ENCODE results near the gene RAB31.

- TF ChIP-seq CTCF (conservative IDR thresholded peaks at IDR 0.05; ENCODE audit: low read depth, low read length) (no peak), EZH2 (IDR thresholded peaks at IDR 0.05; ENCODE audit: borderline replicate concordance, low read depth, low read length, poor library complexity, severe bottlenecking) (no peak)
Measured at GRCh38 chr18:9708057-9708433, at the start of gene RAB31.
